Activated CD8-positive, alpha-beta T cell treated with anti-CD3 and anti-CD28 coated beads for 36 hours (primary cell): Measurements from ENCODE around the gene PLEKHH3. TPM values are rescaled to one million over a fixed set of nuclear protein-coding genes. Genes with fewer than 3 reads are reported as not detected.
A peak's percentile ranks its signal among the peaks of the same experiment; 100 is the strongest.

Experiments
- ATAC-seq: fragments of 200-7000 bp; cut with Tn5 transposase; one replicate; pipeline ENCODE4 v1.10.0; 2021; ENCODE audit warnings: mild to moderate bottlenecking, moderate library complexity
- CTCF ChIA-PET: fragments of 350-600 bp; sonication (Branson Sonifier 250); formaldehyde crosslinking; loops from one replicate; lab custom pipeline; 2021; ENCODE audit warnings: antibody characterized with exemption; lab: Charles Lee
- POLR2A ChIA-PET: fragments of 350-600 bp; sonication (Branson Sonifier 250); formaldehyde crosslinking; loops from one replicate; lab custom pipeline; 2021; ENCODE audit warnings: antibody characterized with exemption; lab: Charles Lee
- DNase-seq: peaks from one replicate; pipeline ENCODE4 v3.0.0-alpha.2; 2020
- H3K27ac Mint-ChIP-seq: one replicate; pipeline ENCODE4 v1.8.0; 2021; ENCODE audit warnings: mild to moderate bottlenecking, mixed read lengths
- H3K27me3 Mint-ChIP-seq: one replicate; pipeline ENCODE4 v1.8.0; 2021; ENCODE audit warnings: mixed read lengths
- H3K36me3 Mint-ChIP-seq: one replicate; pipeline ENCODE4 v1.8.0; 2021; ENCODE audit warnings: low read depth, mixed read lengths
- H3K4me1 Mint-ChIP-seq: one replicate; pipeline ENCODE4 v1.8.0; 2021; ENCODE audit warnings: low read depth, mixed read lengths
- H3K4me3 Mint-ChIP-seq: one replicate; pipeline ENCODE4 v1.8.0; 2021; ENCODE audit warnings: mild to moderate bottlenecking, moderate library complexity, mixed read lengths
- H3K9me3 Mint-ChIP-seq: one replicate; pipeline ENCODE4 v1.8.0; 2021; ENCODE audit warnings: mixed read lengths
- CTCF ChIP-seq: fragments of 200-600 bp; IDR thresholded peaks from one replicate; pipeline ENCODE4 v1.8.0; 2022; ENCODE audit warnings: antibody characterized with exemption, mild to moderate bottlenecking
- intact Hi-C: fragments of 100-400 bp; cut with micrococcal nuclease; formaldehyde crosslinking; loops from one replicate; pipeline ENCODE4 v1.10.0; 2022
- total RNA-seq, 2 experiments: library from RNA; stranded (reverse); gene quantifications; one replicate each; pipeline ENCODE4 v1.2.3, GENCODE V29; 2021

PLEKHH3 gene
- total RNA-seq, 2 experiments from 2014 or later = 0.29 to 0.65 TPM

DNA sequence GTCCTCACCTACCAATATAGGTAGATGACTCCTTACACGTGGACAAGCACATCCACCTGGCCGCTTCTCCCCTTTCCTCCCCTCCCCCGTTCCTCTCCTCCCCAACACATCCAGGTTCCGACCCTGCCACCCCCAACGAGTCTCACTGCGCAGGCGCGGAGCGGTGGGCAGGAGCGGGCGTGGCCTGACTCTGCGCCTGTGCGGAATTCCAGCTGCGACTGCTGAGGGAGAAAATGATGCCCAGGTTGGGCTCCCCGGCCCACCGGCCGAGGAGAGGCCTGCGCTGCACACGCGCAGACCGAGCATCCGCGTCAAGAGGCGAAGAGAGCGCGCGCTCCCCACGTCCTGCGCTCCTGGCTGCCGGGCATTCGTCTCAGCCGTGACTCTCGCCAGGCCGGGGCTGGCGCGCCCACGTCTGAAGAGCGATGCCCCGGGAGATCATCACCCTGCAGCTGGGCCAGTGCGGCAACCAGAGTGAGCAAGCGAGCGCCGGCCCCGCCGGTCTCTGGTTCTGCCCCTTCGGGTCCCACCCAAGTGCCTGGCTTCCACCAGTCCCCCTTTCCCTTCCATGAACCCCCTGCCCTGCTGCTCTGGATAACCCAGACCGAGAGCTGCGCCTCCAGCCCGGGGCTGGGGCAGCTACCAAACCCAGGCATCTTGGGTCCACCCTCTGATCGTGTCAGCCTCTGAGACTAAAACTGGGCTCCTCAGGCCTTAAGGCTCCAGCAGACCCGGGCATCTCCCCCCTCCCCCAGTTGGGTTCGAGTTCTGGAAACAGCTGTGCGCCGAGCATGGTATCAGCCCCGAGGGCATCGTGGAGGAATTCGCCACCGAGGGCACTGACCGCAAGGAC, 17.5 kb downstream of the PLEKHH3 start, which contains the start of gene TUBG2:
Gene TUBG2, plus strand, starts transcription at position 206 of the 853 bp plus-strand sequence. Its CDS starts 220 bp downstream, at position 426.
- H3K27ac Mint-ChIP-seq = peak within 1 kb of the TSS; percentile 79
- H3K9me3 Mint-ChIP-seq = peaks cover 4% of the 10 kb centered on the region
- intact Hi-C loops = no loop called here
- no peaks in the 10 kb centered on the region for H3K36me3 Mint-ChIP-seq
- CTCF ChIA-PET = interaction anchor here (0.6 to 1.9 kb wide), 5 partner anchors 12 to 71 kb away, joined by 3 to 8 read pairs (median 3); no protein-coding TSS in a partner anchor
- POLR2A ChIA-PET = interaction anchor here (0.6 to 1.2 kb wide), 3 partner anchors 10 to 189 kb away, joined by 3 to 4 read pairs (median 3); no protein-coding TSS in a partner anchor
- ATAC-seq (peak; percentile 87), DNase-seq (peak; percentile 80)
- peaks cover 5% of the 10 kb centered on the region for H3K27me3 Mint-ChIP-seq
- peaks cover 19% of the 10 kb centered on the region for H3K4me1 Mint-ChIP-seq
- no peak for TF ChIP-seq CTCF
- H3K4me3 Mint-ChIP-seq = peak within 1 kb of the TSS; percentile 89

- DNase-seq = no peak
- Mint-ChIP-seq H3K4me3 (peak overlapping the region; percentile 89), H3K9me3 (peaks cover 4% of the 10 kb centered on the region), H3K27me3 (peaks cover 11% of the 10 kb centered on the region), H3K4me1 (peaks cover 22% of the 10 kb centered on the region), H3K27ac (peak overlapping the region; percentile 45), H3K36me3 (no peaks in the 10 kb centered on the region)
- intact Hi-C loops = no loop called here
- ChIA-PET POLR2A (no interaction called here), CTCF (interaction anchor here (1.0 to 1.9 kb wide), 3 partner anchors 13 to 50 kb away, joined by 3 to 8 read pairs (median 3); no protein-coding TSS in a partner anchor)
- no peak for TF ChIP-seq CTCF
- ATAC-seq = no peak
These were observed 18.8 kb downstream of the PLEKHH3 start for GRCh38 chr17:42657824-42658588.

- DNase-seq (no peak), ATAC-seq (no peak)
- Mint-ChIP-seq H3K4me3 (no peak overlapping the region), H3K36me3 (no peaks in the 10 kb centered on the region), H3K27me3 (peaks cover 14% of the 10 kb centered on the region), H3K4me1 (peaks cover 22% of the 10 kb centered on the region), H3K27ac (no peak overlapping the region), H3K9me3 (peaks cover 4% of the 10 kb centered on the region)
- ChIA-PET CTCF (interaction anchor here (1.4 kb wide), 1 partner anchor 108 kb away, joined by 4 read pairs; no protein-coding TSS in a partner anchor), POLR2A (no interaction called here)
- intact Hi-C loops = no loop called here
- no peak for TF ChIP-seq CTCF
These were observed 21.3 kb downstream of the PLEKHH3 start for GRCh38 chr17:42655528-42655927.

DNA sequence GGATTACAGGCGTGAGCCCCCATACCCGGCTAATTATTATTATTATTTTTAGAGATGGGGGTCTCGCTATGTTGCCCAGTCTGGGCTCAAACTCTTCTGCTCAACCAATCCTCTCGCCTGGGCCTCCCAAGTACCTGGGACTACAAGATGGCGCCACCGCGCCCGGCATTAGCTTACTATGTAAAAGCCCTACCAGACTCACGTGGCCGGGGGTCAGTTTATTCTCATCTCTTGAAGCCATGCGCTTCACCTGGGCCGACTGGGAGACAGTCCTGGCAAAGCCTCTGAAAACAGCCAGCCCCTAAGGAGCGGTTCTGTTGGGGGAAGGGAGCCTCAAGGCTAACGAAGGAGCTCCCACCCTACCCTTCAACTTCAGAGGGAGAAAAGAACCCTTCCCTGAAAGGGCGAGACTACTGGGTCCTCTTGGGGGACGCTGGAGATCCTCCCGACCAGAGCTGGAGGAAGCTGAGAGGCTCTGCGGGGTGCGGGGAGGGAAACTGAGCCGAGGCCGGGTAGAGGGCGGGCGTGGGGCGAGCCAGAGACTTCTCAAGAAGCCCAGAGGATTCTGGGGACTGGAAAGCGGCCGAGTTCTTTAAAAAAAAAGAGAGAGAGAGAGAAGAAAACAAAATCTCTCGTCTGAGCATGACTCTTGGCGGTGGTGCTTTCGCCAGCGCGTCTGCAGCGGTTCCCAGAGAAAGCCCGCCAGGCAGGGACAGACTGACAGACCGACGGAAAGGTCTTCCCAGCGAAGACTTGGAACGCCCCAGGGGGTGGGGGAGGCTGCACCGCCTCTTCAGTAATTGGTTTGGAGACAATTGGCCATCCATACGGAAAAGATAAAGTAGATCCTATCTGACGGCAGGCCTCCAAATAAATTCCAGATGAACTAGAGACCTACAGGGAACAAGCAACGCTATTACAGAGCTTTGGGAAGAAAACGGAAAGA, 23.3 kb downstream of the PLEKHH3 start:
- CTCF ChIA-PET = interaction anchor here (0.9 to 1.3 kb wide), 2 partner anchors 13 to 75 kb away, joined by 3 read pairs; no protein-coding TSS in a partner anchor
- Mint-ChIP-seq H3K27ac (no peak overlapping the region), H3K4me3 (peak overlapping the region; percentile 35), H3K9me3 (peaks cover 4% of the 10 kb centered on the region), H3K4me1 (peaks cover 15% of the 10 kb centered on the region), H3K36me3 (no peaks in the 10 kb centered on the region), H3K27me3 (peaks cover 14% of the 10 kb centered on the region)
- intact Hi-C loops = no loop called here
- no peak for ATAC-seq
- no peak for TF ChIP-seq CTCF
- no peak for DNase-seq
- POLR2A ChIA-PET = interaction anchor here (2.1 kb wide), 1 partner anchor 13 kb away, joined by 5 read pairs; no protein-coding TSS in a partner anchor
